Upper lobe of left lung (tissue), 6 donors: ENCODE results near the gene NR1H4. TPM values are rescaled to one million over a fixed set of nuclear protein-coding genes. Genes with fewer than 3 reads are reported as not detected.

Experiments used
- ATAC-seq, 2 donors: fragments of 200-7000 bp; cut with Tn5 transposase; one replicate each; pipeline ENCODE4 v1.9.1; 2022; ENCODE audit warnings: mild to moderate bottlenecking in 2 of 2, moderate library complexity in 2 of 2; ENCODE audit not compliant: low FRiP score in 2 of 2
- DNase-seq, 2 donors: peaks; one replicate each; pipeline ENCODE4 v3.0.0-alpha.2; 2019 to 2020
- H3K27ac ChIP-seq, 4 donors: fragments of 200-600 bp; sonication (generic); one replicate each; pipeline ENCODE4 v1.5.1; 2016 to 2019
- H3K27me3 ChIP-seq, 4 donors: fragments of 200-600 bp; sonication (generic); one replicate each; pipeline ENCODE4 v1.5.1; 2017 to 2019
- H3K36me3 ChIP-seq, 4 donors: fragments of 200-600 bp; sonication (generic); one replicate each; pipeline ENCODE4 v1.5.1; 2016 to 2019
- H3K4me1 ChIP-seq, 4 donors: fragments of 200-600 bp; sonication (generic); one replicate each; pipeline ENCODE4 v1.5.1; 2018 to 2019
- H3K4me3 ChIP-seq, 4 donors: fragments of 200-600 bp; sonication (generic); one replicate each; pipeline ENCODE4 v1.5.1; 2017 to 2019; ENCODE audit warnings: mild to moderate bottlenecking in 2 of 4, moderate library complexity in 1 of 4
- H3K9me3 ChIP-seq, 4 donors: fragments of 200-600 bp; sonication (generic); one replicate each; pipeline ENCODE4 v1.5.1; 2018 to 2019
- CTCF ChIP-seq, 6 experiments: fragments of 450-650 bp in 4 of 6; fragments of 200-600 bp in 2 of 6; sonication (generic) in 2 of 6; IDR thresholded peaks; one replicate each; pipeline ENCODE4 v1.5.1; 2016 to 2019; ENCODE audit warnings: antibody characterized with exemption in 6 of 6
- EP300 ChIP-seq, 4 donors: sonication (generic); formaldehyde crosslinking; IDR thresholded peaks; one replicate each; pipeline ENCODE4 v1.5.1; 2017; ENCODE audit warnings: antibody characterized with exemption in 4 of 4, control low read depth in 2 of 4
- POLR2A ChIP-seq, 4 donors: fragments of 450-650 bp; IDR thresholded peaks; one replicate each; pipeline ENCODE4 v1.5.1; 2016 to 2017; ENCODE audit warnings: antibody characterized with exemption in 4 of 4, mild to moderate bottlenecking in 2 of 4
- POLR2AphosphoS5 ChIP-seq, 2 donors: sonication (generic); formaldehyde crosslinking; IDR thresholded peaks; one replicate each; pipeline ENCODE4 v1.5.1; 2017; ENCODE audit warnings: antibody characterized with exemption in 2 of 2
- whole genome bisulfite sequencing, 2 donors: methylation state at CpG; one replicate each; pipeline ENCODE4 v1.1.5; 2017 to 2018; 5-methylcytosine and 5-hydroxymethylcytosine counted together
- total RNA-seq, 6 donors: library from RNA; depleted of rRNA in 4 of 6; stranded (reverse); fragments of >200 nt in 4 of 6; gene quantifications; one replicate each; pipeline versions ENCODE4 v1.1.0 to v1.2.1, GENCODE V29; 2016 to 2021
- donor health status: DM: no; HTN: no; CAD: no; lungs with moderate emphysema.
- donor health status: DM: no; HTN: yes; CAD: no; lungs with severe emphysema.

Gene NR1H4
- total RNA-seq, 6 donors from 2014 or later, result 0.09 to 0.20 TPM; not detected in 4

- WGBS, 2 donors, result 73 to 88% methylated on average over 1 of the region's 1 CpG
- Histone ChIP-seq H3K36me3 (no peaks in the 10 kb centered on the region), H3K4me1 (no peaks in the 10 kb centered on the region), H3K9me3 (no peaks in the 10 kb centered on the region), H3K27ac (no peak overlapping the region), H3K4me3 (no peak overlapping the region), H3K27me3 (no peaks in the 10 kb centered on the region)
- DNase-seq, result no peak
- no peak for ATAC-seq
- no peak for TF ChIP-seq POLR2AphosphoS5 (IDR thresholded peaks at IDR 0.05)
- no peak for TF ChIP-seq POLR2A (IDR thresholded peaks at IDR 0.05)
- no peak for TF ChIP-seq CTCF (IDR thresholded peaks at IDR 0.05)
- no peak for TF ChIP-seq EP300 (IDR thresholded peaks at IDR 0.05)
Observed at GRCh38 chr12:100443434-100443833, 30.2 kb upstream of the NR1H4 start.

GRCh38 chr12:100445081-100445481 lies 28.6 kb upstream of the NR1H4 start:
- Histone ChIP-seq H3K27me3 (no peaks in the 10 kb centered on the region), H3K4me1 (no peaks in the 10 kb centered on the region), H3K36me3 (no peaks in the 10 kb centered on the region), H3K4me3 (no peak overlapping the region), H3K27ac (no peak overlapping the region), H3K9me3 (no peaks in the 10 kb centered on the region)
- DNase-seq (no peak), ATAC-seq (no peak)
- TF ChIP-seq POLR2AphosphoS5 (IDR thresholded peaks at IDR 0.05) (no peak), CTCF (IDR thresholded peaks at IDR 0.05) (no peak), EP300 (IDR thresholded peaks at IDR 0.05) (no peak), POLR2A (IDR thresholded peaks at IDR 0.05) (no peak)
- WGBS, 2 donors, result 67 to 82% methylated on average over 4 of the region's 4 CpGs

GRCh38 chr12:100447381-100447780 lies 26.3 kb upstream of the NR1H4 start:
- no peak for DNase-seq
- ATAC-seq, result no peak
- Histone ChIP-seq H3K9me3 (no peaks in the 10 kb centered on the region), H3K27me3 (no peaks in the 10 kb centered on the region), H3K36me3 (no peaks in the 10 kb centered on the region), H3K27ac (no peak overlapping the region), H3K4me3 (no peak overlapping the region), H3K4me1 (no peaks in the 10 kb centered on the region)
- no peak for TF ChIP-seq EP300 (IDR thresholded peaks at IDR 0.05)
- TF ChIP-seq POLR2AphosphoS5 (IDR thresholded peaks at IDR 0.05), result no peak
- TF ChIP-seq POLR2A (IDR thresholded peaks at IDR 0.05), result no peak
- no peak for TF ChIP-seq CTCF (IDR thresholded peaks at IDR 0.05)
- WGBS, 2 donors, result 11 to 14% methylated on average over 3 of the region's 3 CpGs

GRCh38 chr12:100448656-100449055 lies 25.0 kb upstream of the NR1H4 start:
- H3K27me3 ChIP-seq, result no peaks in the 10 kb centered on the region
- 27 to 63% methylated on average over 1 of the region's 1 CpG for WGBS, 2 donors
- ATAC-seq (no peak), DNase-seq (no peak)
- no peaks in the 10 kb centered on the region for H3K4me1 ChIP-seq
- H3K9me3 ChIP-seq, result no peaks in the 10 kb centered on the region
- TF ChIP-seq POLR2A (IDR thresholded peaks at IDR 0.05), result no peak
- TF ChIP-seq POLR2AphosphoS5 (IDR thresholded peaks at IDR 0.05), result no peak
- no peak for TF ChIP-seq CTCF (IDR thresholded peaks at IDR 0.05)
- TF ChIP-seq EP300 (IDR thresholded peaks at IDR 0.05), result no peak
- H3K36me3 ChIP-seq, result no peaks in the 10 kb centered on the region
- no peak overlapping the region for H3K27ac ChIP-seq
- no peak overlapping the region for H3K4me3 ChIP-seq

- Histone ChIP-seq H3K4me1 (no peaks in the 10 kb centered on the region), H3K27ac (no peak overlapping the region), H3K4me3 (no peak overlapping the region), H3K9me3 (no peaks in the 10 kb centered on the region), H3K27me3 (no peaks in the 10 kb centered on the region), H3K36me3 (no peaks in the 10 kb centered on the region)
- no peak for ATAC-seq
- 51 to 53% methylated on average over 3 of the region's 3 CpGs for whole genome bisulfite sequencing, 2 donors
- no peak for DNase-seq
- TF ChIP-seq EP300 (IDR thresholded peaks at IDR 0.05) (no peak), POLR2AphosphoS5 (IDR thresholded peaks at IDR 0.05) (no peak)
Observed at GRCh38 chr12:100450735-100451134, 22.9 kb upstream of the NR1H4 start.
